GM18502 (cell line): Measurements from ENCODE around the gene ARHGAP4.

Experiments
- ATAC-seq: cut with Tn5 transposase; IDR thresholded peaks from one replicate; pipeline ENCODE4 v1.9.1; 2021; ENCODE audit warnings: mild to moderate bottlenecking; ENCODE audit not compliant: unreplicated experiment, poor library complexity

ARHGAP4 gene

DNA sequence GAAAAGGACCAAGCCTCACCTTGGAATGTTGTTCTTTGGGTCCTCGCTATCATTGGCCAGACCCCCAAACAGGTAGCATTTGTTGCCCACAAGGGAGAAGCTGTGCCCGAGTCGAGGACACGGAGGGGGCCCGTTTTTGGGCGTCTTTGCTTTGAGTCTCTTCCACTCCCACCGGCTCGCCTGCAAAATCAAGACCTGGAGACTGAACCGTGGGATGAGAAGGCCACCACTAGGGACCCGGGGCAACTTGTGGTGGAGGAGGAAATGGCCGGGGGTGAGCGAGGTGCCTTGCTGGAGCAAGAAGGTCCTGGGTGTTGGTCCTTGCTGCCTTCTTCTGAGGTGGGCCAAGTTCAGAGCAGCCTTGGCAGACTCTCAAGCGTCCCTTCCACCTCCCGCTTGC lies 38.0 kb upstream of the ARHGAP4 start:
- ATAC-seq: no peak

DNA sequence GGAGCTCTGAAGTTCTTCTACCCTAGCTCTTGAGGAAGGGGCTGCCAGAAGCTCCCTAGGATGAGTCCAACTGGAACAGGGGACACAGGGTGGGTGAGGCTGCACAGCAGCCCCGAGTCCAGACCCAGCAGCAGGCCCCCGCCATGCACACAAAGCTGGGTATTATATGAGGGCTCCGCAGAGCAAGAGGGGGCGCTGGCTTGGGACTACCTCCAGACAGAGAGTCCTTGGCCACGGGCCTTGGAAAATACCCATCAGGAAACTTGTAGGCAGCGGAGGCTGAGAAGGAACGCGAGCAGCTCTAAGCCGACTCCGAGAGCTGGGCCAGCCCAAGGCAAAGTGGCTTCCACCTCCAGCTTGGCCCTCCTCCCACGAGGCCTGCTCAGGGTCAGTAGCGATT lies 37.5 kb upstream of the ARHGAP4 start:
- ATAC-seq: no peak

DNA sequence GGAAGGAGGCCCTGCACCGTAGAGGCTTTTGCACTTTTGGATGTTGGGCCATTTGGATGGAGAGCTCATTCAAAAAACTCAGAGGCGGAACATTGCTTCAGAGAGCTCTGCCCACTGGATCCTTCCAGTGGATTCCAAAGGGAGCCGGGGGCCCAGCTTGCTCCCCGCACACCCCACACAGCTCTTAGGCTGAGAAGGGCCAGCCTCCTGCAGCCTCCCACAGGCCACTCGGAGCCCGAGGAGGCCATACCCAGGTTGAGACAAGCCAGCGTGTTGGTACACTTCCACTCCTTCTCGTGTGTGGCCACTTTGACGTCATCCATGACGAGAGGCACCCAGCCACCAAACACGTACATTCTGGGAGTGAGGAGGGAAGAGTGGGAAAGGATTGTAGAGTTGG lies 35.2 kb upstream of the ARHGAP4 start:
- no peak for ATAC-seq

DNA sequence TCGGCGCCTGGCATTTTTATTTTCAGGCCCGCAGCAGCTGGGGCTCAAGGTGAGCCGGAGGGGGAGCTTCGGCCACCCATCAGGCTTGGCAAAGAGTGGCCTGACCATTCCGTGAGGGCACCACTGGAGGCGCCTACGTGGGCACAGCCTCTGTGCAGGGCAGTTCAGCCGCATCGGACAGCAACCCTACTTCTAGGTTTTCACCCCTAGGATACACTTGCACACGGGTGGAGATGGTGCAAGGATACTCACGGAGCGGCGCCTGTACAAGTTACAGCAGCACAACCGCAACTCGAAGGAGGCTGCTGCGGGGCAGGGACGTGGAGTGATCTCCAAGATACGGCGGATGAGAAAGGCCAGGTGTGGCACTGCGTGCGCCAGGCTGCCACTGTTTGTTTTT lies 34.7 kb upstream of the ARHGAP4 start:
- no peak for ATAC-seq

DNA sequence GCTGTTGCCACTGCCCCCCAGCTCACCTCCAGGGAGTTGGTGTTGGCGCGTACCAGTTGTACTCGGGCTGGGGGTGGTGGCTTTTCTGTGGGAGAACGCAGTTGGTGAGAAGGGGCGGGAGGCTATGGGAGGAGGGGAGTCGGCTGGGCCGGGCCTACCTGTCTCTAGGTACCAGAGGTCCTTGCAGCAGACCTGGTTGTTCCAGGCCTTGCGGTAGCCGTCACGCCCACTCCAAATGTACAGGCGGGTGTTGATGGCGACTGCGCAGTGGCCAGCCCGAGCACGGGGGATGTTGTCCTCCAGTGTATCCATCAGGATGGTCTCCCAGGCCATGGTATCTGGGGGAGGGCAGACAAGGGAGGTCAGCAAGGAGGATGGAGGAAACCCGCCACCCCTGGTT lies 34.0 kb upstream of the ARHGAP4 start:
- no peak for ATAC-seq

DNA sequence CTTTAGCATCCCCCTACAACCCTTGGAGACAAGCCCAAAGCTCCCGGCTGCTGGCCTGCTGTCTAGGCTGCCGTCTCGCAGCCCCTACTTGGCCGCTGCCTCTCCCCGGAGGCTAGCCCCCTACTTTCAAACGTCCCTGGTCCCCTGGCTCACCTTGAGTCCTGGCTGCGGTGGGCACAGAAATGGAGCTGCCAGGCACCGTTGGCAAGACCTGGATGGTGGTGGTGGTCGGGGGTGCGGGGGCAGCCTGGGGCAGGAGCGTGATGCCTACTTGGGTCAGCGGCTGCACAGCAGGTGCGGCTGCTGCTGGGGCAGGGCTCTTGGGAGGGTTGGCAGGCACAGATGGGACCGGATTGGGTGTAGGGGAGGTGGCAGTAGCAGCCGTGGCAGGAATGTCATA lies 33.6 kb upstream of the ARHGAP4 start:
- no peak for ATAC-seq

DNA sequence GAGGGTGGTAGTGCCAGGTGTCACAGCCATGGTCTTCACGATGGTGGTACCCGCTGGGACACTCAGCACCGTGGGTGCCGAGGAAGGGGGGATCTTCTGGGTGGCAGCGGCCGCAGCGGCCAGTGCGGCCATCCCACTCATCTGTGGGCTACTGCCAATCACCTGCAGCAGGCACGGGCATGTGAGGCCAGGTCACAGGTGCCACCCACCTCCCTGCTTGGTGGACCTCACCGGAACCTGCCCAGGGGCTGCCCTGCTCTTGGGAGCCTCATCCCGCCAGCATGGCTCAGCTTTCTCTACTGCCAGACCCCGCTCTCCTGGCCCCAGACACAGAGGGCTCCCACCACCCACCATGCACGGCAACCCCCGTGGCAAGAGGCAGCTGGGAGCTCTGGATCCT lies 32.5 kb upstream of the ARHGAP4 start:
- ATAC-seq: no peak

DNA sequence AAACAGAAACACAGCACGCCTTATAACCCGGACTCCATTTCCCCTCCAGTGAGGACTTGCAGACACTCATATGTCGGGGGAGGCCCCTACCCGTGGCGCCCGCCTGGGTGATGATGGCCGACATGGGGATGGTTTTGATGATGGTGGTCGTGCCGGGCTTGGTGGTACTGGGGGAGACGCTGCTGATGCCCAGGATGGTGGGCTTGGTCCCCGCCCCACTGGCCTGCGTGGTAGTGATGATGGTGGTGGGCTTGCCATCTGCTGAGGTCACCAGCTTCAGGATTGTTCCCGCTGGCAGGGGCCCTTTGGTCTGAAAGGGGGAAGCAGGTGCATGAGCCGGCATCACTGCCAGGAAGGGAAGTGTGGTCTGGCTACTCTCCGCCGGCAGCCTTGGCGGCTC lies 31.2 kb upstream of the ARHGAP4 start:
- no peak for ATAC-seq

DNA sequence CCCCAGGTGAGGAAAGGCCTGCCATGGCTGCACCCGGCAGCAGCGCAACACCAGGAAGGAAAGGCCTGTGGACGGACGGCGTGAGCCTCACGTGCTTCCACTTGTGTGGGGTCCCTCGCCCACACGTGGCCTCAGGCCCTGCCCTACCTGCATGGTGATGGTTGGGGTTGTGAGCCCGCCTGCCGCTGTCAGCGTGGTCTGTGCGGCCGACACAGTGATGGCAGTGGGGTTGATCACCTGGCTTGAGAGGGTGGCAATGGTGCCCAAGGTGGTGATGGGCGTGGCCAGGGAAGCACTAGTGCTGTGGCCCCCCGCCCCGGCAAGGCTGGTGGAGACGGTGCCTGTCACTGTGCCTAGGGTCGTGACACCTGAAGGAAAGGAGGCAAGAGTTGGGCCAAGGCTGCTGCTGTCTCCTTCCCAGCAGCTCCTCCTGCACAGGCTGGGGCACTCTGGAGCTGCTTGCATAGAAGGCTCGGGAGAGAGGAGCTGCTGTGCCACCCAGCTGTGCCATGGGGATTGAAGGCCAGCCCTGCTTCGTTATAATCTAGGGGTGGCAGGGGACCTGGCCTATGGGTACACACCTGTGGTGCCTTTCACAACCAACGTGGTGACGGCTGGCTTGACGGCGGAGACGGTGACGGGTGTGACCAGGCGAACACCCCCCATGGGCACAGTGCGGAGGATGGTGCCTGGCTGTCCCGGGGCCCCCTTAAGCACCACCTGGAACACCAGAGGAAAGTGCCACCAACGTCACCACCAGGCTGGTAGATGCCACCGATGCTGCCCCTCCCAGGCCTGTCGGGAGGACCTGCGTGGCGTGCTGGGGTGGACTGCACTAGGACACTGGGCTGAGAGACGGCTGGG lies 30.2 kb upstream of the ARHGAP4 start:
- ATAC-seq: no peak

DNA sequence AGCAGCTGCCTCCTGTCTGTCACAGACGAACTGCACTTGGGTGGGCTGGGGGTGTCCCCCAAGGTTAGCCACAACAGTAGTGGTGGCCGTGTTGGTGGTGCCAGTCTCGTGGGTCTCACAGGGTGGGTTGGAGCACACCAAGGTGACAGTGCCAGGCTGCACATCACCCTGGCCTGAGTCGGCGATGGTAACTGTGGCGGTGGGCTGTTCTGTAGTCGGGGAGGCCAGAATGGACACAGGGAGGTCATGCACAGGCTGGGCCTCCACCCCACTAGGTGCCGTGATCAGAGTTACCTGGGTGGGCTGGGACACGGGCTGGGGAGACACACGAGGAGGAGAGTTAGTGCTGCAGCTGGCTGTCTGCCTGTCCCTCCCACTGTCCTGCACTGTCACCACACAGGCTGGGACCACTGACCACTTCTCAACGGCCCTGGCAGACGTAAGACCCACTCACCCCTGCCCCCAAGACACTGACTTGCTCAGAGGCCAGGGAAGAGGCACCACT lies 29.2 kb upstream of the ARHGAP4 start:
- ATAC-seq: no peak

DNA sequence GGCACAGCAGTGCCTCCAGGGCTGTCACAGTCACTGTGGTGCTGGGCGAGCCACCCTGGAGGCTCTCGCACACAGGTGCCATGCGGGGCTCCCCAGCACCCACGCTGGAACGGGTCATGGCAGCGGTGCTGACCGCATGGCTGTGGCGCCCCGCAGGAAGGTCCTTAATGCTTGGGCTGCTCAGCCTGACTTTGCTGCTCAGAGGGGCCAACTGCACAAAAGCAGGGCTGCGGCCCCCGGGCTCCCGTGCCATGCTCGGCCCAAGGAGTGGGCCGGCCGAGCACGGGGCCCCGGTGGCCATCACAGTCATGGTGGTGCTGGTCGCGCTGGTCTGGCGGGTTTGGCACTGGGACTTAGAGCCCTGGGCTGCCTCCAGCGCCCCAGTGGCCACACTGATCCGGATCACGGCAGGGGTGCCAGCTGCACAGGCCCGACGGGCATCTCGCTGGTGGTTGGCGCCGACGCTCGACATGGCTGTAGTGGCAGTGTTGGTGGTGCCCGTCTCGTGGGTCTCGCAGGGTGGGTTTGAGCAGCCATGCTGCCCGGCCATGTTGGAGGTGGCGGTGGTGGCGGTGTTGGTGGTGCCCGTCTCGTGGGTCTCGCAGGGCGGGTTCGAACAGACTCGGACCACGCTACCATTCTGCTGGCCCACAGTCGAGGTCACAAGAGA lies 28.6 kb upstream of the ARHGAP4 start:
- no peak for ATAC-seq

DNA sequence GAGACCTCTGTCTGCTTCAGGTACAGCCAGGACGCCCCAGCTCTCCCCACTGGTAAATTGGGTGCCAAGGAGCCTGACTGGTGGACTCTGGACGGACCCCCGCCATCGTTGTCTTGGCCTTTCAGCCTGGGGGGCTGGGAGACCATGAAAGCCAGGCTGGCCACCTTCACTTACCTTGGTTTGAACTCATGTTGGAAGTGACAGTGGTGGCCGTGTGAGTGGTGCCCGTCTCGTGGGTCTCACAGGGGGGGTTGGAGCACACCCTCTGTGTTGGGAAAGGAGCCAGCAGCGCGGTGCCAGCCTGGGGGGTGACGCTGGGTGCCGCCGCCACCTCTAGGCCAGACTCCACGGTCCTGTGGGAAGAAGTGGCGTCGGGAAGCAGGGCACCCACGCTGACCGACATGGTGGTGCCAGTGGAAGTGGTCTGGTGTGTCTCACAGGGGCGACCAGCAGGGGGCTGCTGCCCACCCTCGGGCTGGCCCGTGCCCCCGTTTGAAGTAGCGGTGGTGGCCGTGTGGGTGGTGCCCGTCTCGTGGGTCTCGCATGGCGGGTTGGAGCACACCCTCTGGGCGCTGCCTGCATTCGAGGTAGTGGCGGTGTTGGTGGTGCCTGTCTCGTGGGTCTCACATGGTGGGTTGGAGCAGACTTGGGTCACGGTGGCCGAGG lies 28.0 kb upstream of the ARHGAP4 start:
- ATAC-seq: no peak

DNA sequence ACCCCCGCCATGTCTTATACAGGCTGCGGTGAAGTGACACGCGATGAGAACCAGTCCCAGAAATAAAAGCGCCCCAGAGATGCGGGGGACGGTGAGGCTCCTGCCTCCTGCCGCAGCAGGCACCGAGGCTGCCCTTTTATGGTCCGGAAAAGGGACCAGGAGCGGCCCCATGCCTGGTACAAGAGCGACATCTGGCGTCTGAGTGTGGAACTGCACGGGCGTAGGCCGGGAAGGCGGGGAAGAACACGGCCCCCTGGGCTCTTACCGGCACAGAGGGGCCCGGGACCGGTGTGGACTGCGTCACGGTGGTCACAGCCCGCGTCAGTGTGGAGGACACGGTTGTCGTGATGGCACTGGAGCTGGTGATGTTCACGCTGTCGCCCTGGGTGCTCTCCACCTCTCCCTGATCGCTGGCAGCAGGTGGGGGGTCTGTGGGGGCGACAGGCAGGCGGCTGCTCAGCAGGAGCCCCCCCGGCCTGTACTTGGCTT lies 27.3 kb upstream of the ARHGAP4 start:
- ATAC-seq: peak; percentile 71

DNA sequence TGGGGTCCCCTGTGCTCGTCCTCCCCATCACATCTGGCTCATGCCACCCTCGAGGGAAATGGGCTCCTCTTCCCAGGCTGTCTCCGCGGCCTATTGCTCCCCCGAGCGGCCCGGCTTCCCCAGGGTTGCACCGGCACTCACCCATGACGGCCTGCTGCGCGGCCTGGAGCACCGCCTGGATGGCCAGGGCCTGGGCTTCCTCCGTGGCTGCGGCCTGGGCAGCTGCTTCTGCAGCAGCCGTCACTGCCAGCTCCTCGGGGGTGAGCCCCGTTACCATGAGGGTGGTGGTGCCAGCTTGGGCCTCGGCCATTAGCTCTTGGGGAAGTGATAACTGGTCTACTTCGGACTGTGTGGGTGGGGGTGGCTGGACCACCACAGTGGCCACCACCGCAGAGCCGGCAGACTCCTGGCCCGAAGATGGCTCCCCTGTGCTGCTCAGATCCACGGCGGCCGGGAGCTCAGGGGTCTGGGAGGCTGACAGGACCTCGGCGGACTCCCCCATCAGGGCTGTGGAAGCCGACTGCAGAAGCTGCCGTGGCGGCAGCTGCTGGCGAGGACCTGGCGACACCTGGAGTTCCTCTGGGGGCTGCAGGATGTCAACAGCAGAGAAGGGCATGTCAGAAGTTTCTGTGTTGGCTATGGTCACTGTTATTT lies 26.4 kb upstream of the ARHGAP4 start:
- ATAC-seq: no peak

DNA sequence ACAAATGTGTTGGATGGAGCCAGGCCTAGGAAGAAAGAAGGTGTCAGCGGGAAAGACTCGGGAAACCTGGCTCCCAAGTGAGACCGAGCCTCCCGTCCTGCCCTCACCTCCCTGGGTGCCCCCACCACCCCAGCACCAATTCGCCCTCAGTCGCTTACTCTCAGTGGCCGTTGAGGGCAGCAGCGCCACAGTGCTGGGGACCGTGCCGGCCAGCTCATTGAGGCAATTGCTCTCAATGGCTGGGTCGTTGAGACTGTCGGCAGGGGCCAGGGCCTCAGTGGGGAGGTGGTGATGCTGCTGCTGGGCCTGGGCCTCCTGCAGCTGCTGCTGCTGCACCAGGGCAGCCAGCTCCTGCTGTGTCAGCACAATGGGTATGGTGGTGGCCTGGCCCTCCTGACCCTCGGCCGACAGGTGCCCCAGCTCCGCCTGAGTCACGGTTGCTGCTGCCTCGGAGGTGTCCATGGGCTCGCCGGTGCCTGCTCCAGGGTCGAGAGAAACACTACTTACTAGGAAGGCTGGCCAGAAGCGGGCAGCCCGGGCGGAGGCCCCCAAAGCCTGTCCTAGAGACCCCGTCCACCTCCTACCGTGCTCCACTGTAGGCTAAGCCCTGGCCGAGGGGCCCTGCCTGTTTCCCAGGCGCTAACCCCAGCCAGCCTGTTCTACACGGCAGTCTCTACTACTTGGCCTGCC lies 25.8 kb upstream of the ARHGAP4 start:
- no peak for ATAC-seq

DNA sequence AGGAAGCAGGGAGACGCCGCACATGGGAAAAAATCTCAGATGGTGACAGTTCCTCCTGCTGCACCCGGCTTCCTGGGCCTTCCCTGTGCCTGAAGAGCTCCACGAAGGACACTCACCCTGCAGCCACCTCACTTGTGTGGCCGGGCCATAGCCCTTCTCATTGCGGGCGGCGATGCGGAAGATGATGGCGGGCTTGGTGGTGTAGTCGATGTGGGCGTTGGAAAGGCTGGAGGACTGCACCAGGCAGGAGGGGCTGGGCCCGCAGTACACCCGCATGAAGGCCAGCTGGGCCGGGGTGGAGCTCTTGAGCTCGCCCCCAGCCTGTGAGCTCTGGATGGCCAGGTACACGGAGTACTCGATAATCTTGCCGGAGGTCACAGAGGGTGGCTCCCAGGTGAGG lies 24.1 kb upstream of the ARHGAP4 start:
- ATAC-seq: no peak

DNA sequence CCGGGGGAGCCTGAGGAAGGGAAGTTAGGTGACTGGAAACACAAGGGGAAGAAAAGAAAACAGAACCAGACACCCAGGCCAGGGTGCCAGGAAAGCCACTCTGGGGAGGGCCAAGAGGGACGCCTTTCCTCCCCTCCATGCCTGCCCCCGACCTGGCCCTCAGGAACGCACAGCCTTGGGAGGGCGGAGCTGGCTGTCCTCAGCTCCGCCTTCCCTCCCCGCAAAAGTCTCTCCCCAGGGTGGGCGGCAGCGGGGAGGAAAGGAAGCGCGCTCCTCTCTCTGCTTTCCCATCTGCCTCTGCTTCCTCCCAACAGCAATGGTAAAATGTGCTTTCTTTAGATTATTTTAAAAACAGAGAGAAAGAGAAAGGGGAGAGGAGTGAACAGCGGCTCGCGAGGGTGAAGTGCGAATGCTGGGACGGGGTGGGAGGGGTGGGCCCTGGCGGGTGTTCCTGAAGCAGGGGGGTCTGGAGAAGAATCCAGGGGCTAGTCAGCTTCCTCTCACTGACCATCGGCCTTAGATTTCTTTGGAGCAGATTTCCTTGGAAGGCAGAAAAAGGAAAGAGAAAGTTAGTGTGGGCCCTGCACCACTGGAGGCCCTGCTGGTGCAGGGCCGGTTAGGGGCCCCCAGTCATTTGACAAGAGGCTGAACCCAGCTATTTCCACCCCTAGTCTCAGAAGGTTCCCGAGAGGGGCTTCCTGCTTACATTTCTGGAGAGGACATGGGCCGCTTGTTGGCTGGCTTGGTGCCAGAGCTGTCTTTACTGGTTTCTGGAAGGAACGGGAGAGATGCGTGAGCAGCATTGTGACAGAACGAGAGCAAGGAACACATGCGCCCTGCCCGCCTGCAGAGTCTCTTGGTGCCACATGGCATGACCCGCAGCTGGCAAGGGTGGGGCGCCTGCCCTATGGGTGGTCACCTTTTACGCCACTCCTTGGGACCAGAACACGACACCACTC lies 23.1 kb upstream of the ARHGAP4 start:
- no peak for ATAC-seq

DNA sequence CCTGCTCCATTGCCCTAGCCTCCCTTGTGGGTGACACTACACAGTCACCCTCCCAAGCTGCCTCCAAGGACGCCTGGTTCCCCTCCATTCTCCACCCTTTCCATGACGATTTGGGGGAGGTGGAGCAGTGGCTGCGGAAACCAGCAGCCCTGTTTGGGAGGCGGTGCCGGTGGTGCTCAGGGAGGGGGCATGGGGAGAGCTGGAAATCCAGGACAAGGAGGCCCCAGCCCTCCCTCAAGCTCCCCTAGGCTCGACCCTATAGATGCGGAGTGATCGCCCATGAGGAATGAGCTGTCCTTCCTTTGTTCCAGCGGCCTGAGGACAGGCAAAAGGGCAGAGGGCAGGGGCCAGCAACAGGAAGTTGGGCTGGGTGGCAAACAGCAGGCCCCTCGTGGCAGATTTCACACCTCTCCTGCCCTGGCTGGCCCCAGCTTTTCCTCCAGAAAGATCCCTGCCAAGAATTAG lies 22.0 kb upstream of the ARHGAP4 start:
- ATAC-seq: no peak
